Measurements from ENCODE around the gene SH3RF1. TPM values are rescaled to one million over a fixed set of nuclear protein-coding genes. Genes with fewer than 3 reads are reported as not detected.

The SH3RF1 gene
- total RNA-seq, 1 experiment from 2014 or later = 16.6 TPM

GRCh38 chr4:169236078-169236477 lies 34.7 kb downstream of the SH3RF1 start:
- POLR2A ChIA-PET = no interaction called here
- no peak for ATAC-seq
- H3K9me3 Mint-ChIP-seq = no peaks in the 10 kb centered on the region
- H3K36me3 Mint-ChIP-seq = no peaks in the 10 kb centered on the region
- H3K4me1 Mint-ChIP-seq = peaks cover 11% of the 10 kb centered on the region; the same call in 1 of the 2 replicates
- no peak overlapping the region for H3K4me3 Mint-ChIP-seq
- no peak for DNase-seq (ENCODE audit: low spot score)
- CTCF ChIA-PET = no interaction called here
- TF ChIP-seq ZNF121 (CRISPR knock-in tag; IDR thresholded peaks at IDR 0.05) (no peak), PRRX2 (CRISPR knock-in tag; IDR thresholded peaks at IDR 0.05) (no peak), FOXP1 (CRISPR knock-in tag; IDR thresholded peaks at IDR 0.05; ENCODE audit: borderline replicate concordance) (no peak)
- H3K27ac Mint-ChIP-seq = peak overlapping the region; percentile 68; the same call in 1 of the 2 replicates
- no peaks in the 10 kb centered on the region for H3K27me3 Mint-ChIP-seq (ENCODE audit: low read depth)

- Mint-ChIP-seq H3K27me3 (ENCODE audit: low read depth) (no peaks in the 10 kb centered on the region), H3K27ac (peak overlapping the region; percentile 29; the same call in 1 of the 2 replicates), H3K4me1 (peaks cover 15% of the 10 kb centered on the region), H3K4me3 (no peak overlapping the region), H3K36me3 (no peaks in the 10 kb centered on the region), H3K9me3 (no peaks in the 10 kb centered on the region)
- ATAC-seq (no peak), DNase-seq (ENCODE audit: low spot score) (no peak)
- CTCF ChIA-PET = no interaction called here
- POLR2A ChIA-PET = no interaction called here
- TF ChIP-seq ZNF263 (CRISPR knock-in tag; IDR thresholded peaks at IDR 0.05; ENCODE audit: low read depth) (no peak), FOXJ3 (CRISPR knock-in tag; IDR thresholded peaks at IDR 0.05; ENCODE audit: borderline replicate concordance) (no peak), JUN (CRISPR knock-in tag; IDR thresholded peaks at IDR 0.05) (no peak), FOXK1 (CRISPR knock-in tag; IDR thresholded peaks at IDR 0.05) (no peak), FOXP4 (CRISPR knock-in tag; IDR thresholded peaks at IDR 0.05) (no peak), TEAD1 (CRISPR knock-in tag; IDR thresholded peaks at IDR 0.05) (no peak), JAZF1 (CRISPR knock-in tag; IDR thresholded peaks at IDR 0.05) (no peak), ZMAT4 (CRISPR knock-in tag; IDR thresholded peaks at IDR 0.05) (no peak), PRDM15 (CRISPR knock-in tag; IDR thresholded peaks at IDR 0.05) (no peak), GRHL2 (CRISPR knock-in tag; IDR thresholded peaks at IDR 0.05; ENCODE audit: insufficient replicate concordance, severe bottlenecking) (no peak), MAX (CRISPR knock-in tag; IDR thresholded peaks at IDR 0.05) (no peak), NFYB (CRISPR knock-in tag; conservative IDR thresholded peaks at IDR 0.05; ENCODE audit: low read depth) (no peak), NR3C1 (CRISPR knock-in tag; conservative IDR thresholded peaks at IDR 0.05; ENCODE audit: low read depth) (no peak), ZNF425 (CRISPR knock-in tag; conservative IDR thresholded peaks at IDR 0.05) (no peak), SMAD4 (CRISPR knock-in tag; IDR thresholded peaks at IDR 0.05) (no peak), ATF2 (CRISPR knock-in tag; IDR thresholded peaks at IDR 0.05; ENCODE audit: borderline replicate concordance, low read depth) (no peak), ATF1 (CRISPR knock-in tag; IDR thresholded peaks at IDR 0.05) (no peak), TCF7 (CRISPR knock-in tag; IDR thresholded peaks at IDR 0.05; ENCODE audit: low read depth) (no peak)
Measured at GRCh38 chr4:169234137-169234855, 36.5 kb downstream of the SH3RF1 start.
